Measurements from ENCODE around the gene ITIH5.

- TF ChIP-seq, protein P1, sequence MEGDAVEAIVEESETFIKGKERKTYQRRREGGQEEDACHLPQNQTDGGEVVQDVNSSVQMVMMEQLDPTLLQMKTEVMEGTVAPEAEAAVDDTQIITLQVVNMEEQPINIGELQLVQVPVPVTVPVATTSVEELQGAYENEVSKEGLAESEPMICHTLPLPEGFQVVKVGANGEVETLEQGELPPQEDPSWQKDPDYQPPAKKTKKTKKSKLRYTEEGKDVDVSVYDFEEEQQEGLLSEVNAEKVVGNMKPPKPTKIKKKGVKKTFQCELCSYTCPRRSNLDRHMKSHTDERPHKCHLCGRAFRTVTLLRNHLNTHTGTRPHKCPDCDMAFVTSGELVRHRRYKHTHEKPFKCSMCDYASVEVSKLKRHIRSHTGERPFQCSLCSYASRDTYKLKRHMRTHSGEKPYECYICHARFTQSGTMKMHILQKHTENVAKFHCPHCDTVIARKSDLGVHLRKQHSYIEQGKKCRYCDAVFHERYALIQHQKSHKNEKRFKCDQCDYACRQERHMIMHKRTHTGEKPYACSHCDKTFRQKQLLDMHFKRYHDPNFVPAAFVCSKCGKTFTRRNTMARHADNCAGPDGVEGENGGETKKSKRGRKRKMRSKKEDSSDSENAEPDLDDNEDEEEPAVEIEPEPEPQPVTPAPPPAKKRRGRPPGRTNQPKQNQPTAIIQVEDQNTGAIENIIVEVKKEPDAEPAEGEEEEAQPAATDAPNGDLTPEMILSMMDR (IDR thresholded peaks at IDR 0.05) = no peak
- no peak for TF ChIP-seq POLR2A (IDR thresholded peaks at IDR 0.05)
These were observed 39.8 kb upstream of the ITIH5 start for GRCh38 chr10:7706534-7707073.
